GM12878 (cell line): ENCODE results near the gene SSBP1. TPM values are rescaled to one million over a fixed set of nuclear protein-coding genes. Genes with fewer than 3 reads are reported as not detected.

Experiments used
- ATAC-seq: fragments of 200-7000 bp; cut with Tn5 transposase; 3 replicates; pipeline ENCODE4 v1.9.1; 2020; ENCODE audit warnings: mild to moderate bottlenecking, moderate library complexity
- BruUV-seq: library from RNA; stranded (reverse); fragments of 400-500 nt; replicated peaks from 2 replicates; lab custom pipeline; 2021; lab: Mats Ljungman, UMichigan
- CTCF ChIA-PET: fragments of 300-600 bp; sonication (Branson Sonifier 250); formaldehyde crosslinking; extraction: SDS; loops from one replicate; lab custom pipeline; 2021; ENCODE audit warnings: inconsistent platforms; lab: Yijun Ruan, JAX
- POLR2A ChIA-PET: fragments of 350-600 bp; formaldehyde crosslinking; extraction: SDS; loops from one replicate; lab custom pipeline; 2021; ENCODE audit warnings: inconsistent platforms; lab: Charles Lee
- RAD21 ChIA-PET: fragments of 300-600 bp; sonication (Branson Sonifier 250); formaldehyde crosslinking; loops from one replicate; lab custom pipeline; 2023; ENCODE audit warnings: antibody characterized with exemption; ENCODE audit not compliant: unreplicated experiment; lab: Charles Lee
- SMC1A ChIA-PET: fragments of 300-600 bp; sonication (Branson Sonifier 250); formaldehyde crosslinking; loops from one replicate; lab custom pipeline; 2023; ENCODE audit not compliant: unreplicated experiment, uncharacterized antibody; lab: Charles Lee
- DNase-seq: peaks from one replicate; pipeline ENCODE4 v3.0.0-alpha.2; 2011; ENCODE audit warnings: low read depth, low spot score
- FAIRE-seq: peaks from 3 replicates; lab custom pipeline; 2011; peaks lifted over from hg19 to GRCh38; lab: Jason Lieb, UNC
- H2AFZ ChIP-seq: 2 replicates; pipeline ENCODE4 v1.6.0; 2011; ENCODE audit warnings: low read depth, low read length, control low read depth; ENCODE audit not compliant: control insufficient read depth
- H3K27ac ChIP-seq: 2 replicates; pipeline ENCODE4 v1.5.1; 2011; ENCODE audit warnings: control low read depth; ENCODE audit not compliant: control insufficient read depth, insufficient read depth
- H3K27me3 ChIP-seq, 2 experiments: replicated peaks in 1 of 2; 2 replicates each; pipeline versions ENCODE4 v1.6.0 to v1.6.1; 2011; ENCODE audit warnings: low read length in 1 of 2; ENCODE audit not compliant: control insufficient read depth in 2 of 2, insufficient read depth in 2 of 2
- H3K36me3 ChIP-seq, 2 experiments: 2 replicates each; pipeline ENCODE4 v1.5.1; 2011; ENCODE audit warnings: low read length in 1 of 2; ENCODE audit not compliant: control insufficient read depth in 2 of 2, insufficient read depth in 2 of 2
- H3K4me1 ChIP-seq: 2 replicates; pipeline ENCODE4 v1.6.1; 2011; ENCODE audit warnings: mild to moderate bottlenecking, low read length, moderate library complexity, mixed read lengths; ENCODE audit not compliant: control insufficient read depth, insufficient read depth
- H3K4me2 ChIP-seq: 2 replicates; pipeline ENCODE4 v1.6.0; 2011; ENCODE audit warnings: control low read depth; ENCODE audit not compliant: control insufficient read depth, insufficient read depth
- H3K4me3 ChIP-seq: fragments of 200-600 bp; sonication (generic); 2 replicates; pipeline ENCODE4 v1.5.1; 2016
- H3K79me2 ChIP-seq: 2 replicates; pipeline ENCODE4 v1.6.0; 2011; ENCODE audit warnings: low read length; ENCODE audit not compliant: control insufficient read depth, insufficient read depth
- H3K9ac ChIP-seq: 2 replicates; pipeline ENCODE4 v1.8.0; 2011; ENCODE audit warnings: low read length, control low read depth, mixed read lengths; ENCODE audit not compliant: control insufficient read depth, insufficient read depth
- H3K9me3 ChIP-seq: replicated peaks from 3 replicates; pipeline ENCODE4 v1.5.1; 2011; ENCODE audit warnings: mild to moderate bottlenecking, low read length; ENCODE audit not compliant: control insufficient read depth, insufficient read depth
- H4K20me1 ChIP-seq: 2 replicates; pipeline ENCODE4 v1.6.0; 2011; ENCODE audit not compliant: control insufficient read depth, insufficient read depth
- BACH1 ChIP-seq: fragments of 450-650 bp; IDR thresholded peaks from 2 replicates; pipeline ENCODE4 v1.6.1; 2017; ENCODE audit warnings: mild to moderate bottlenecking, borderline replicate concordance
- BRCA1 ChIP-seq: IDR thresholded peaks from 2 replicates; pipeline ENCODE4 v1.6.1; 2011; ENCODE audit warnings: low read depth, low read length, improper control_type of control experiment
- CHD4 ChIP-seq: fragments of 200-600 bp; sonication (generic); IDR thresholded peaks from 2 replicates; pipeline ENCODE4 v1.6.1; 2016; ENCODE audit warnings: mild to moderate bottlenecking
- CREB1 ChIP-seq: IDR thresholded peaks from 2 replicates; pipeline ENCODE4 v1.6.1; 2012; ENCODE audit warnings: low read depth, mild to moderate bottlenecking, inconsistent platforms
- MLLT1 ChIP-seq: fragments of 450-650 bp; IDR thresholded peaks from 2 replicates; pipeline ENCODE4 v1.6.1; 2016; ENCODE audit warnings: mild to moderate bottlenecking
- NR2F1 ChIP-seq: fragments of 450-650 bp; conservative IDR thresholded peaks from 2 replicates; pipeline ENCODE4 v1.6.1; 2017; ENCODE audit warnings: mild to moderate bottlenecking
- PAX5 ChIP-seq: IDR thresholded peaks from 2 replicates; pipeline ENCODE4 v1.6.1; 2011; ENCODE audit warnings: low read depth, low read length, borderline replicate concordance
- POLR2AphosphoS5 ChIP-seq: IDR thresholded peaks from 2 replicates; pipeline ENCODE4 v1.6.1; 2011; ENCODE audit warnings: mild to moderate bottlenecking, low read length, inconsistent platforms
- RCOR1 ChIP-seq: conservative IDR thresholded peaks from 2 replicates; pipeline ENCODE4 v1.6.1; 2012; ENCODE audit warnings: low read depth, low read length, improper control_type of control experiment
- RELB ChIP-seq: fragments of 450-650 bp; IDR thresholded peaks from 2 replicates; pipeline ENCODE4 v1.6.1; 2017; ENCODE audit warnings: low read depth, mild to moderate bottlenecking, moderate library complexity
- RUNX3 ChIP-seq: IDR thresholded peaks from 2 replicates; pipeline ENCODE4 v1.6.1; 2012; ENCODE audit warnings: low read length, inconsistent platforms
- SKIL ChIP-seq: fragments of 450-650 bp; IDR thresholded peaks from 2 replicates; pipeline ENCODE4 v1.6.1; 2017; ENCODE audit warnings: mild to moderate bottlenecking, low read depth, inconsistent platforms; ENCODE audit not compliant: poor library complexity, severe bottlenecking
- SMAD5 ChIP-seq: IDR thresholded peaks from 2 replicates; pipeline ENCODE4 v1.6.1; 2016; ENCODE audit warnings: antibody characterized with exemption, low read depth
- STAT1 ChIP-seq: fragments of 450-650 bp; conservative IDR thresholded peaks from 2 replicates; pipeline ENCODE4 v1.6.1; 2014; ENCODE audit warnings: antibody characterized with exemption, mild to moderate bottlenecking
- USF2 ChIP-seq: IDR thresholded peaks from 2 replicates; pipeline ENCODE4 v1.6.1; 2011; ENCODE audit warnings: low read depth, low read length, improper control_type of control experiment, borderline replicate concordance
- ZNF24 ChIP-seq: fragments of 450-650 bp; IDR thresholded peaks from 2 replicates; pipeline ENCODE4 v1.6.1; 2017; ENCODE audit warnings: antibody characterized with exemption, mild to moderate bottlenecking
- WGBS: methylation state at CpG from one replicate; pipeline ENCODE4 v1.1.6; 2016; ENCODE audit warnings: low lambda C conversion rate; ENCODE audit not compliant: insufficient replicate concordance, insufficient coverage; ENCODE audit errors: missing lambda C conversion rate; 5-methylcytosine and 5-hydroxymethylcytosine counted together
- in situ Hi-C: fragments of 300-500 bp; cut with MboI; formaldehyde crosslinking; loops from 9 replicates; pipeline ENCODE4 v1.14.3; 2018; ENCODE audit warnings: mixed read lengths
- intact Hi-C: fragments of 100-400 bp; cut with micrococcal nuclease; formaldehyde crosslinking; loops from one replicate; pipeline ENCODE4 v1.14.2; 2022; ENCODE audit not compliant: unreplicated experiment
- polyA plus RNA-seq, 11 experiments: library from polyadenylated mRNA; depleted of rRNA in 4 of 11; unstranded in 6 of 11; stranded (reverse) in 5 of 11; fragments of >200 nt; fragmentation: Nextera tagmentation in 4 of 11; fragmentation: Illumina TruSeq in 1 of 11; extraction: Ambion mirVana in 4 of 11; extraction: Trizol in 1 of 11; gene quantifications; 1 replicate in 1 of 11; 2 replicates in 10 of 11; pipeline versions ENCODE4 v1.2.1 to v1.2.3, GENCODE V29; 2011 to 2016; ENCODE audit warnings: inconsistent platforms in 2 of 11, missing spikeins in 2 of 11, low read depth in 1 of 11
- total RNA-seq, 4 experiments: library from RNA; depleted of rRNA in 3 of 4; stranded (reverse); fragments of >200 nt in 3 of 4; fragmentation: Illumina TruSeq in 1 of 4; extraction: Trizol in 1 of 4; gene quantifications; 2 replicates each; pipeline versions ENCODE4 v1.2.1 to v1.2.3, GENCODE V29; 2013 to 2021

Gene SSBP1
- total and polyA plus RNA-seq, 10 of the 15 experiments (the other 5 are each of a cell fraction or from before 2014, with no cell fraction given) = 191 to 998 (median 418) TPM

GRCh38 chr7:141700848-141701371 is 37.2 kb upstream of the SSBP1 start (continued):
- no peak for TF ChIP-seq SMAD5
- TF ChIP-seq MLLT1 = 0 out of 2 replicates have a peak, but pooled peaks have one; percentile 25
- no peak for TF ChIP-seq STAT1
- TF ChIP-seq RELB = peak; percentile 52; the same call in 1 of the 2 replicates
- no peak for TF ChIP-seq USF2

GRCh38 chr7:141701489-141702046 is 36.6 kb upstream of the SSBP1 start:
- POLR2A ChIA-PET = interaction anchor here (0.8 to 0.9 kb wide), 2 partner anchors 36 to 143 kb away, joined by 3 read pairs; no protein-coding TSS in a partner anchor
- BruUV-seq = no TSS peak
- peak; percentile 20 for DNase-seq
- H3K4me3 ChIP-seq = peak overlapping the region; percentile 76; the same call in 1 of the 2 replicates
- in situ Hi-C loops = no loop called here
- RAD21 ChIA-PET = interaction anchor here (1.2 to 3.7 kb wide), 5 partner anchors 8 to 47 kb away, joined by 3 to 16 read pairs (median 4); partner anchors contain the start of gene SSBP1
- H4K20me1 ChIP-seq = no peaks in the 10 kb centered on the region
- intact Hi-C loops = loop anchor here (2.0 kb wide), 1 partner anchor 37 kb away; the partner anchor contains the start of gene SSBP1
- H3K36me3 ChIP-seq = no peaks in the 10 kb centered on the region
- peak; percentile 91 for ATAC-seq
- 0% methylated on average over 6 of the region's 59 CpGs for WGBS
- peak; percentile 82 for FAIRE-seq
- H2AFZ ChIP-seq = peak overlapping the region; percentile 45
- CTCF ChIA-PET = interaction anchor here (0.8 to 4.2 kb wide), 7 partner anchors 14 to 52 kb away, joined by 3 to 36 read pairs (median 8); partner anchors contain the start of gene SSBP1
- H3K4me2 ChIP-seq = no peak overlapping the region
- peak overlapping the region; percentile 64 for H3K9ac ChIP-seq
- H3K4me1 ChIP-seq = peaks cover 4% of the 10 kb centered on the region; the same call in 1 of the 2 replicates
- no peaks in the 10 kb centered on the region for H3K9me3 ChIP-seq
- SMC1A ChIA-PET = interaction anchor here (0.6 to 2.2 kb wide), 9 partner anchors 12 to 107 kb away, joined by 3 to 9 read pairs (median 3); no protein-coding TSS in a partner anchor
- peaks cover 23% of the 10 kb centered on the region for H3K79me2 ChIP-seq
- peak overlapping the region; percentile 49 for H3K27ac ChIP-seq
- H3K27me3 ChIP-seq = peaks cover 0 to 2% of the 10 kb centered on the region in 2 experiments; a peak in 1 of 4 replicates
- TF ChIP-seq NR2F1 = peak; percentile 56
- no peak for TF ChIP-seq RCOR1
- TF ChIP-seq PAX5 = no peak
- 0 out of 2 replicates have a peak, but pooled peaks have one; percentile 8 for TF ChIP-seq ZNF24
- peak; percentile 57; the same call in 1 of the 2 replicates for TF ChIP-seq POLR2AphosphoS5
- peak; percentile 67 for TF ChIP-seq RUNX3
- TF ChIP-seq SKIL = no peak
- no peak for TF ChIP-seq CHD4
- 0 out of 2 replicates have a peak, but pooled peaks have one; percentile 50 for TF ChIP-seq BACH1
- TF ChIP-seq BRCA1 = no peak
- TF ChIP-seq CREB1 = peak; percentile 13; the same call in 1 of the 2 replicates
